H9 (cell line): ENCODE results near the gene STRADA. TPM values are rescaled to one million over a fixed set of nuclear protein-coding genes. Genes with fewer than 3 reads are reported as not detected.

Source experiments
- DNase-seq: peaks from one replicate; pipeline ENCODE4 v3.0.0-alpha.2; 2017
- H2AFZ ChIP-seq: one replicate; pipeline ENCODE4 v1.6.1; 2013; ENCODE audit warnings: mild to moderate bottlenecking, low read length, control low read depth, moderate library complexity
- H2AK5ac ChIP-seq: 2 replicates; pipeline ENCODE4 v1.6.1; 2013; ENCODE audit warnings: low read length, control low read depth, mixed read lengths; ENCODE audit not compliant: insufficient read length
- H2BK120ac ChIP-seq: one replicate; pipeline ENCODE4 v1.6.1; 2013; ENCODE audit warnings: low read depth, mild to moderate bottlenecking, low read length, control low read depth, inconsistent platforms; ENCODE audit not compliant: poor library complexity, severe bottlenecking
- H2BK12ac ChIP-seq: 2 replicates; pipeline ENCODE4 v1.6.1; 2013; ENCODE audit warnings: low read length, control low read depth, mixed read lengths, low read depth; ENCODE audit not compliant: insufficient read length
- H2BK15ac ChIP-seq: 2 replicates; pipeline ENCODE4 v1.6.1; 2013; ENCODE audit warnings: low read depth, low read length, control low read depth
- H2BK20ac ChIP-seq: one replicate; pipeline ENCODE4 v1.6.1; 2013; ENCODE audit warnings: low read depth, mild to moderate bottlenecking, low read length, control low read depth, inconsistent platforms; ENCODE audit not compliant: poor library complexity, severe bottlenecking
- H2BK5ac ChIP-seq: 2 replicates; pipeline ENCODE4 v1.6.1; 2013; ENCODE audit warnings: low read length, control low read depth, mixed read lengths; ENCODE audit not compliant: insufficient read length
- H3K14ac ChIP-seq: 2 replicates; pipeline ENCODE4 v1.6.1; 2013; ENCODE audit warnings: low read length, control low read depth; ENCODE audit not compliant: insufficient read depth
- H3K18ac ChIP-seq: 2 replicates; pipeline ENCODE4 v1.6.1; 2013; ENCODE audit warnings: low read depth, mild to moderate bottlenecking, mixed read lengths, low read length, control low read depth; ENCODE audit not compliant: insufficient read length
- H3K23ac ChIP-seq: 2 replicates; pipeline ENCODE4 v1.6.1; 2013; ENCODE audit warnings: low read length, control low read depth, mixed read lengths, low read depth; ENCODE audit not compliant: insufficient read length
- H3K23me2 ChIP-seq: 2 replicates; pipeline ENCODE4 v1.6.1; 2013; ENCODE audit warnings: low read depth, mild to moderate bottlenecking, mixed read lengths, low read length, control low read depth; ENCODE audit not compliant: insufficient read length, poor library complexity, severe bottlenecking
- H3K27ac ChIP-seq: 2 replicates; pipeline ENCODE4 v1.5.1; 2013; ENCODE audit warnings: low read length, control low read depth, mixed read lengths, low read depth; ENCODE audit not compliant: insufficient read length
- H3K27me3 ChIP-seq: 2 replicates; pipeline ENCODE4 v1.6.1; 2013; ENCODE audit warnings: low read length, control low read depth, inconsistent platforms; ENCODE audit not compliant: insufficient read depth
- H3K4ac ChIP-seq: 2 replicates; pipeline ENCODE4 v1.6.1; 2013; ENCODE audit warnings: low read depth, mild to moderate bottlenecking, control low read depth, inconsistent platforms, low read length, moderate library complexity
- H3K4me1 ChIP-seq: 2 replicates; pipeline ENCODE4 v1.6.1; 2013; ENCODE audit warnings: low read length, control low read depth, inconsistent platforms; ENCODE audit not compliant: insufficient read depth
- H3K4me2 ChIP-seq: 2 replicates; pipeline ENCODE4 v1.6.1; 2013; ENCODE audit warnings: low read length, control low read depth, mixed read lengths; ENCODE audit not compliant: insufficient read length, insufficient read depth
- H3K56ac ChIP-seq: 2 replicates; pipeline ENCODE4 v1.6.1; 2013; ENCODE audit warnings: low read depth, mild to moderate bottlenecking, mixed read lengths, low read length, control low read depth; ENCODE audit not compliant: insufficient read length
- H3K79me1 ChIP-seq: 2 replicates; pipeline ENCODE4 v1.6.1; 2013; ENCODE audit warnings: low read depth, mild to moderate bottlenecking, moderate library complexity, low read length, control low read depth, inconsistent platforms; ENCODE audit not compliant: insufficient read depth, poor library complexity, severe bottlenecking
- H3K79me2 ChIP-seq: 2 replicates; pipeline ENCODE4 v1.6.1; 2013; ENCODE audit warnings: low read length, control low read depth, inconsistent platforms; ENCODE audit not compliant: insufficient read depth
- H3K9ac ChIP-seq: 2 replicates; pipeline ENCODE4 v1.6.1; 2013; ENCODE audit warnings: low read length, control low read depth, mixed read lengths; ENCODE audit not compliant: insufficient read length; ENCODE audit errors: extremely low read depth
- H3K9me3 ChIP-seq: one replicate; pipeline ENCODE4 v1.6.1; 2013; ENCODE audit warnings: low read depth, low read length, inconsistent platforms; ENCODE audit not compliant: control insufficient read depth
- H3T11ph ChIP-seq: one replicate; pipeline ENCODE4 v1.6.1; 2013; ENCODE audit warnings: mild to moderate bottlenecking, low read length, control low read depth, inconsistent platforms
- H4K20me1 ChIP-seq: one replicate; pipeline ENCODE4 v1.6.1; 2013; ENCODE audit not compliant: control insufficient read depth, insufficient read length, insufficient read depth
- H4K5ac ChIP-seq: 2 replicates; pipeline ENCODE4 v1.6.1; 2013; ENCODE audit warnings: low read depth, mild to moderate bottlenecking, mixed read lengths, low read length, control low read depth; ENCODE audit not compliant: insufficient read length
- H4K8ac ChIP-seq: replicated peaks from 2 replicates; pipeline ENCODE4 v1.6.1; 2013; ENCODE audit warnings: low read length, control low read depth, mixed read lengths, low read depth; ENCODE audit not compliant: insufficient read length
- H4K91ac ChIP-seq: 2 replicates; pipeline ENCODE4 v1.6.1; 2013; ENCODE audit warnings: low read depth, mild to moderate bottlenecking, moderate library complexity, mixed read lengths, low read length, control low read depth; ENCODE audit not compliant: insufficient read length
- H3K27ac Mint-ChIP-seq, 3 experiments: 2 replicates in 2 of 3; 3 replicates in 1 of 3; pipeline ENCODE4 v1.8.0; 2020 to 2021; ENCODE audit warnings: mixed read lengths in 3 of 3, mild to moderate bottlenecking in 1 of 3, moderate library complexity in 1 of 3
- H3K27me3 Mint-ChIP-seq: 2 replicates; pipeline ENCODE4 v1.8.0; 2021; ENCODE audit warnings: low read depth, mild to moderate bottlenecking, moderate library complexity, mixed read lengths
- H3K36me3 Mint-ChIP-seq, 3 experiments: 2 replicates in 2 of 3; 3 replicates in 1 of 3; pipeline ENCODE4 v1.8.0; 2020 to 2021; ENCODE audit warnings: low read depth in 3 of 3, mixed read lengths in 3 of 3; ENCODE audit not compliant: insufficient read depth in 1 of 3
- H3K4me1 Mint-ChIP-seq, 2 experiments: 2 replicates each; pipeline ENCODE4 v1.8.0; 2020; ENCODE audit warnings: mixed read lengths in 2 of 2
- H3K4me3 Mint-ChIP-seq, 2 experiments: 2 replicates in 1 of 2; 3 replicates in 1 of 2; pipeline ENCODE4 v1.8.0; 2020 to 2021; ENCODE audit warnings: mild to moderate bottlenecking in 2 of 2, mixed read lengths in 2 of 2, moderate library complexity in 1 of 2
- H3K9me3 Mint-ChIP-seq, 2 experiments: 2 replicates in 1 of 2; 3 replicates in 1 of 2; pipeline ENCODE4 v1.8.0; 2020; ENCODE audit warnings: mild to moderate bottlenecking in 2 of 2, mixed read lengths in 2 of 2, moderate library complexity in 1 of 2
- WGBS: extraction: QIAGEN DNeasy Blood & Tissue Kit; methylation state at CpG from one replicate; pipeline ENCODE4 v1.1.7; 2013; ENCODE audit warnings: missing lambda C conversion rate, low lambda C conversion rate, mixed read lengths; ENCODE audit not compliant: insufficient read length; ENCODE audit errors: extremely low coverage; 5-methylcytosine and 5-hydroxymethylcytosine counted together
- total RNA-seq: library from RNA; stranded (reverse); gene quantifications from 2 replicates; pipeline ENCODE4 v1.2.1, GENCODE V29; 2021
- TF ChIP-seq, protein P1 (sequence below): fragments of 200-600 bp; sonication (generic); conservative IDR thresholded peaks from 3 replicates; pipeline ENCODE4 v1.8.0; 2021; ENCODE audit warnings: antibody characterized with exemption, mild to moderate bottlenecking

The STRADA gene
- total RNA-seq, 1 experiment from 2014 or later, result 35.0 TPM

DNA sequence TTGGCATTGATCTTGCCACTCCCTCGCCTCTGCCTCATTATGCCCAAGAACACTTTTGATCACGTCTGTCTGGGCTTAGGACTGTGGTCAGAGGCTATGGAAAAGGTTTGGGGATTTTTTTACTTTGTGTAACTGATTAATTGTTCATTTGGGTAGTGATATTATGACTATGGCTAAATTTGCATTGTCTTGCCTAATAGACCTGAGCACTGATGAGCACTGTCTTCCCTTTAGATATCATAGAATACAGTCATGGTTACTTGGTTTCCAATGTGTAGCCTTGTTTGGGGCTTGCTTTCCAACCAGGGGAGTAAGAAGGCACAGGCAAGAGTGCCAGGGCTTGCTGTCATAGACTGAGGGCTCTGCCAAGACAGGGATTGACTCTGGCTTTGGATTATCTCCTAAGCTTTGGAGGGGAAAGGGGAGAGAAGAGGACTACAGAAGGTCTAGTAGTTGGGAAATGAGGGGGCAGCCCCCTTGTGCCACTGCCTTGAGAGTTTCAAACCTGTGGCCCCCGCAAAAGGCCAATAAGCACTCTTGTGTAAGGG lies 55.4 kb downstream of the STRADA start:
- no peak overlapping the region for H4K8ac ChIP-seq
- H2AK5ac ChIP-seq, result no peak overlapping the region
- H3K27me3 ChIP-seq, result no peaks in the 10 kb centered on the region
- H3K79me1 ChIP-seq, result no peaks in the 10 kb centered on the region
- Mint-ChIP-seq H3K27me3 (no peaks in the 10 kb centered on the region), H3K36me3 (peaks cover 2 to 23% (median 15%) of the 10 kb centered on the region in 3 experiments; a peak in 6 of 7 replicates), H3K27ac (peak overlapping the region in 1 of 3 experiments; percentile 7; a peak in 2 of 7 replicates), H3K9me3 (no peaks in the 10 kb centered on the region), H3K4me3 (no peak overlapping the region), H3K4me1 (peaks cover 4 to 5% of the 10 kb centered on the region in 2 experiments)
- H3K79me2 ChIP-seq, result no peaks in the 10 kb centered on the region
- no peaks in the 10 kb centered on the region for H4K20me1 ChIP-seq
- no peaks in the 10 kb centered on the region for H3K9me3 ChIP-seq
- no peak overlapping the region for H3K14ac ChIP-seq
- H4K91ac ChIP-seq, result no peak overlapping the region
- H3K9ac ChIP-seq, result no peak overlapping the region
- H3K27ac ChIP-seq, result no peak overlapping the region
- H2BK5ac ChIP-seq, result no peak overlapping the region
- H2AFZ ChIP-seq, result no peak overlapping the region
- no peak for DNase-seq
- no peak overlapping the region for H2BK120ac ChIP-seq
- no peak overlapping the region for H3K23ac ChIP-seq
- WGBS, result no CpG with 5 or more reads among the region's 3 CpGs
- H3K4me1 ChIP-seq, result no peaks in the 10 kb centered on the region
- no peak overlapping the region for H2BK20ac ChIP-seq
- TF ChIP-seq, protein P1, sequence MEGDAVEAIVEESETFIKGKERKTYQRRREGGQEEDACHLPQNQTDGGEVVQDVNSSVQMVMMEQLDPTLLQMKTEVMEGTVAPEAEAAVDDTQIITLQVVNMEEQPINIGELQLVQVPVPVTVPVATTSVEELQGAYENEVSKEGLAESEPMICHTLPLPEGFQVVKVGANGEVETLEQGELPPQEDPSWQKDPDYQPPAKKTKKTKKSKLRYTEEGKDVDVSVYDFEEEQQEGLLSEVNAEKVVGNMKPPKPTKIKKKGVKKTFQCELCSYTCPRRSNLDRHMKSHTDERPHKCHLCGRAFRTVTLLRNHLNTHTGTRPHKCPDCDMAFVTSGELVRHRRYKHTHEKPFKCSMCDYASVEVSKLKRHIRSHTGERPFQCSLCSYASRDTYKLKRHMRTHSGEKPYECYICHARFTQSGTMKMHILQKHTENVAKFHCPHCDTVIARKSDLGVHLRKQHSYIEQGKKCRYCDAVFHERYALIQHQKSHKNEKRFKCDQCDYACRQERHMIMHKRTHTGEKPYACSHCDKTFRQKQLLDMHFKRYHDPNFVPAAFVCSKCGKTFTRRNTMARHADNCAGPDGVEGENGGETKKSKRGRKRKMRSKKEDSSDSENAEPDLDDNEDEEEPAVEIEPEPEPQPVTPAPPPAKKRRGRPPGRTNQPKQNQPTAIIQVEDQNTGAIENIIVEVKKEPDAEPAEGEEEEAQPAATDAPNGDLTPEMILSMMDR, result no peak
- H3T11ph ChIP-seq, result no peak overlapping the region
- no peak overlapping the region for H2BK15ac ChIP-seq
- no peak overlapping the region for H2BK12ac ChIP-seq
- no peaks in the 10 kb centered on the region for H3K23me2 ChIP-seq
- H3K4ac ChIP-seq, result no peak overlapping the region
- H4K5ac ChIP-seq, result no peak overlapping the region
- H3K56ac ChIP-seq, result no peak overlapping the region
- H3K4me2 ChIP-seq, result no peak overlapping the region
- no peak overlapping the region for H3K18ac ChIP-seq
